IPS DF 4.7 (cell line): Measurements from ENCODE around the gene GPHA2.

Experiments used
- DNase-seq: peaks from one replicate; pipeline ENCODE4 v3.0.0-alpha.2; 2013; ENCODE audit warnings: low spot score; ENCODE audit errors: extremely low read depth

GPHA2 gene

GRCh38 chr11:64910451-64911093 is 25.1 kb downstream of the GPHA2 start:
- DNase-seq: no peak

DNA sequence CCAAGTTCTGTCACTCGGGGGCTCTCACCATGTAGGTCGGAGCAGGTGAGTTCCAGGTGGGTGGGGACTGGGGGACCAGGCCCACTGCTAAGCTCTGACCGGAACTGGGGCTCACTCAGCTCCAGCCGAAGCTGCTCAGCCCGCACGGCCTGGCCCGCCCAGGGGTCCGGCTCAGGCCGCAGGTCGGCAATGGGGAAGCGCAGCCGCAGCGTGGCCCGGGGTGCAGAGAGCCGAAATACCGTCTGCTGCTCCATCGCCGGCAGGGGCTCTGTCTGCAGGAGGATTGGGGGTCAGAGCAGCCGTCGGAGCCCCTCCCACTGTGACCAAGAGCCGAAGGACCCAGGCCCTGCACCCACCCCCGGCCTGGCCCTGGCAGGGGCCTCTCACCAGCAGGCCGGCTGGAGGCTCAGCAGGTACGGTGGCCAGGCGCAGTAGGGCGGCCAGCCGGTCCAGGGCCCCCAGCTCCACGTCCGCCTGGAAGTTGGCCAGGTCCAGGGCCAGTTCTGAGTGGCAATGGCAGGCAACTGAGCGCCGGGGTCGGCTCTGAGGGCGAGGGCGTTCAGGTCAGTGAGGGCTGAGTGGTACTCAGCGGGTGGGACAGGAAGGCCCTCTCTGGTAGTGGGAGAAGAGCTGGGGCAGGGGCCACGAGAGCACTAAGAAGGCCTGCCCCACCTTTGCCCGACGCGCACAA is 25.9 kb downstream of the GPHA2 start:
- no peak for DNase-seq

DNA sequence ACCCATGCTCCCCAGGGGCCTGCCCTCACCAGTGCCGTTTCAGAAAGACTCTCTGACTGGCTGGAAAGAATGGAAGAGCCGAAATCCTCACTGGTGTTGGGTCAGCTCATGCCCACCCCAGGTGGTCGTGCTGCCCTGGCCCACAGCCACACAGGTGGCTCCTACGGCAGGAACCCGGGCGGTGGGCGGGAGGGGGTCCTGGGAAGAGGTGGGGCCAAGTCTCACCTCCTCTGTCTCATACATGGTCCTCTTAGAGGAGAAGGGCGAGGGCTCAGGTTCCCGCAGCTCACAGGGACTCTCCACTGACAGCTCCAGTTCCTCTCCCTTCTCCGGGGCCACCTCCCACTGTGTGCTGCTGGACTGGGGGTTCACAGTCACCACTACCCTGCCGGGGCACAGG is 26.9 kb downstream of the GPHA2 start:
- no peak for DNase-seq

GRCh38 chr11:64906314-64906635 is 29.4 kb downstream of the GPHA2 start:
- DNase-seq: no peak

- DNase-seq: no peak
Measured at GRCh38 chr11:64905516-64906313, 30.0 kb downstream of the GPHA2 start.

GRCh38 chr11:64903291-64903833 is 32.3 kb downstream of the GPHA2 start:
- DNase-seq: no peak

DNA sequence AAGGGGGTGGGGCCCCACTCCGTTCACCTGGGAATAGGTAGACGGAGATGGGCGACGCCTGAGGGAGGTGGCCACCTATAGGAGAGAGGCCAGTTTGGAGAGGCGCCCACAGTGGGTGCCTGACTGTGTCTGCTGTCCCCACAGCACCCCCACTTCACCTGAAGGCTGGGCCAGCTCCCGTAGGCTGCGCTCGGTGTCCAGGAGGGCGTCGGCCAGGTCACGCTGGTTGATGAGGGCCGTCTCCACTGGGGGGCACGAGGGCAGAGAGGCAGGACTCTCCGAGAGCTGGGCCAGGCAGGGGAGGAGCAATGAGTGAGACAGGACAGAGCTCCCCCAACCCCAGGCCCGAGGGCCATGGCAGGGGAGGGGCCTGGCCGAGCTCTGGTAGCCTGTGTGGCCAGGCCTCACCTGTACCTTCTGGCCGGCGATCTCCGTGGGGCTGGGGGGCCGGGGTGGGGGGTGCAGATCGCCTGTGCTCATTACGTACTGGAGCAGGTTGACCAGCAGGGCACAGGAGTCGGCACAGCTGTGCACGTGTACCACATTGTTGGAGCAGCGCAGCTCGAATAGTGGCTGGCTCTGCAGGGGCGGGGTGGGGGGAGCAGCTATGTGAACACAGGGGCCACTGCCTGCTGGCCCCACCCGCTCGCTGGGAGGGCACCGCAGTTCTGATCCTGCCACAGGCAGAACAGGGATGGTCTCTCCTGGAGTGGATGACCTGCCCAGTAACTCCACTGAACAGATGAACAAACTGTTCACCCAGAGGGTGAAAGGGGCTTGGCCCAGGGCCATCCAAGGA is 33.4 kb downstream of the GPHA2 start:
- no peak for DNase-seq

DNA sequence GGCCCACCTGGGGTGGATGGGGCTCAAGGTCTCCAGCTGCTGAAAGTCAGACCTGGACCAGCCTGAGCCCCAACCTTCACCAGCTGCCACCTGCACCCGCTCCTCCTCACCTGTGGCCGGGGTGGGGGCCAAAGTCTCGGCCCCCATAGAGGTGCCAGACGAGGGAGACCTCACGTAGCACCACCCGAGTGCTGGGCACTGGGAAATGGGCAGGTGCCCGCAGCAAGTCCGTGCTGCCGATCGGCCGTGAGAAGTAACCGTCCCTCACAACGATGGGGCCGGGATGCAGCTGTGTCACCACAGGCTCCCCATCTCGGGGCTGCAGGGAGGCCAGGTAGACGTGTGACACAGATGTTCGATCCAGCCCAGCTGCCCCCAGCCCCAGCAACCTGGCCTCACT is 34.9 kb downstream of the GPHA2 start:
- DNase-seq: no peak

DNA sequence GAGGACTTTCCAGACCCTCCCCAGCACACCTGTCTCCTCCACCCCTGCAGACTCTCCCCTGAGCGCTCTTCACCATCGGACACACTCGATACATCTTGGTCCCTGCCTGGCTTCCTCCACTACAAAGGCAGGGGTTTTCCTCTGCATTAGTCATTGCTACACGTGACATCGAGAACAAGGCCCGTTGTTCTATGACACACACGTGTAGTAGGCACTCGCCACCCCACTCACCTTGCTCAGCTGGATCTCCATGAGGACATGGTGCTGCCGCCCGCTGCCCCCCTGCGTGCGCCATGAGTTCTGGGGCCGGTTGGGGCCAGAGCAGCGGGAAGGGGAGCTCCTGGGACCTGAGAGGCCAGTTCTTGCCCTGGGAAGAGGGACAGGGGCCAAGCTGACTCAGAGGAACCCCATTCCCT is 35.4 kb downstream of the GPHA2 start:
- DNase-seq: no peak

DNA sequence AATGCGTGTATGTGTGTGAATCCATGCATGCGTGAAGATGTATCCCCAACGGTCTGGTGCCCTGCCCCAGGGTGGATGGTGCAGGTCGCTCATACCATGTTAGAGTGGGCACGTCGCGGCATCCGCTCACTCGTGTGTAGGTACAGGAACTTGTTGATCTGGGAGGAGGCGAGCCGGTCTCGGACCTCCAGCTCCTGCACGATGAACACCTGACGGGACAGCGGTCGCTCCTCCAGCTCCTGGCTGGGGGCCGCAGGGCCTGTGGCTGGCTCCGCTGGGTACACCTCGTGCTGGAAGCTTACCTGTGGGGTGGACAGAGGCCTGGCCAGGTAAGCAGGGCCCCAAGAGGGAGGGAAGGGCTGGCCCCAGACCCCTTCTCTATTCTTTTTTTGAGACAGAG is 37.2 kb downstream of the GPHA2 start:
- DNase-seq: no peak

GRCh38 chr11:64898076-64898445 is 37.6 kb downstream of the GPHA2 start:
- DNase-seq: no peak

DNA sequence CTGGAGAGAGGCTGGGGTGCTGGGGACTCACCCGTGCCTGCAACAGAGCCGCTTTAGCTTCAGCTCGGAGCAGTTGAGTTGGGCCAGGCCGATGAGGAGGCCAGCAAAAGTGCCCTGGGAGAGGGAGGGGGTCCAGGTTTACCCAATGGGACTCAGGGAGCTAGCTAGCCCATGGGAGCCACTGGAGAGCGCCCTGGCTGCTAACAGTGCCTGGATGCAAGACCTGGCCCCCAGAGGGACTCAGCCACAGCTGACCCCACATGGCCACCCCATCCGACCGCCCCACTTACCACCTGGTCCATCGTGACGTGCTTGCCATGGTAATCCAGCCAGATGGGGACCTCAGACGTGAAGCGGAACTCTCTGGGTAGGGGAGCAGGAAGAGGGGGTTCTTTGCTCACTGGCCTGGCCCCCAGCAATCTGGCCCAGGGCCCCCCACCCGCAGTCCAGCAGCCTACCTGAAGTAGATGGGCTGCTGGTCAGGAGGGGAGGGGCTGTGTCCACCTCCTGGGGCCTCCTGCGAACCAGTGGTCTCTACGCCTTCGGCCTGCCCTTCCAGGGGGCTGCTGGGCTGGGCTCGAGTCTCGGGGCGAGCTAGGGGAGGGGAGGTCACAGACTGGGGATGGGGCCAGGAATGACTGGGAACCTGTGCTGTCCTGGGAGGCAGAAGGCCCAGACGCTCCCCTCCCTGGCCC is 38.2 kb downstream of the GPHA2 start:
- no peak for DNase-seq

DNA sequence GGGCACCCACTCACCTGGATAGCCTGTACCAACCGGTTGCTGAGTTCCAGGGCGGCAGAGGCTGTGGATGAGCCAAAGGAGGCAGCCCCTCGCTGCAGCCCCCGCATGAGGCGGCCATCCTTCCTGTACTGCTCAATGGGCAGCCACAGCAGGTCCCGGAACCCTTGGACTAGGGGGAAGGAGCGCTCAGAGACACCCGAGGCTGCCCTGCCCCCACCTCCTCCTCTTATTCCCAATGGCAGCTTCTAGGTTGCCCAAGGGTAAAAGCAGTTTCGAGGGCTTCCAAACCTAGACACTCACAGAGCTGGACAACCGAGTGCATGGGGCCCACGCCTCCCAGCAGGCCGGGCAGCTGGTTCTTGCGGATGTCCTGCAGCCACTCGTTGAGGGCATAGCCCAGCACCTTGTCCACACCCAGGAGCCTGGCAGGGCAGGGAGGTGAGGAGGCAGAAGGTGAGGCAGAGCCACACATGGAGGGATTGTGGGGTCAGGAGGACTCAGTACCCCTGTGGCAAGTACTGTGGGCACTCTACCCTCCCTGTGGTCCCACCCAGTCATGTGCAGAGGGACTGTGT is 39.2 kb downstream of the GPHA2 start:
- no peak for DNase-seq

- no peak for DNase-seq
Measured at GRCh38 chr11:64894812-64895452, 40.8 kb downstream of the GPHA2 start.

DNA sequence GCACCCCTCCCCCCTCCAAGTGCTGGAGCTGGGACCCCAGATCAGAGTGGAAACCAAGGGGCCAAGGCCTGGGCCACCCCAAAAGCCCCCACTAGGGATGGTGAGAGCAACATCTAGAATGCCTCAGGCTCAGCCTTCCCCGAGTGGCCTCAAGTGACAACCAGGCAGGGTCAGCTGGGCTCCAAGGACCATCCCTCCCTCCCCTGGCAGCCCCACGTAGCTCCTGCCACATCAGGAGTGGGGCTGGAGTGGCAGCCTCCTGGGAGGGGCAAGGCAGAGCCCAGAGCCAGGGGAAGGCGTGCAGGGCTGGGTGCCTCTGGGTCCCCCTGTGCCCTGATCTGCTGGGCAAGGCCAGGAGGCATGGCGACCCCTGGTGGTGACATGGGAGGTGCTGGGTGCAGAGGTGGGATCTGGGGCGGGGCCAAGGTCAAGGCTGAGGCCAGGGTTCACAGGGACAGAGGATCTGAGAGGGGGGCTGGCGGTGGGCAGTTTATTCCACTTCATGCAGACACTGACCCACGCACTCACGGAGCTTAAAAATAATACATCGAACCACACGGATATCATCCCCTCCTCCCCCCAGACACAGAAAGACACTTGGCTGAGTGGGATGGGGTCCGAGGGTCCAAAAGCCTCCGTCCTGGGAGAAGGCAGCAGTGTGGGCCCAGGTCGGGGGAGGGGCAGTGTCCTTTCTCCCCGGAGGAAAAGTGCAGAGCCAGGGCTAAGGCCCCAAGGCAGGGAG is 41.5 kb downstream of the GPHA2 start:
- DNase-seq: no peak

DNA sequence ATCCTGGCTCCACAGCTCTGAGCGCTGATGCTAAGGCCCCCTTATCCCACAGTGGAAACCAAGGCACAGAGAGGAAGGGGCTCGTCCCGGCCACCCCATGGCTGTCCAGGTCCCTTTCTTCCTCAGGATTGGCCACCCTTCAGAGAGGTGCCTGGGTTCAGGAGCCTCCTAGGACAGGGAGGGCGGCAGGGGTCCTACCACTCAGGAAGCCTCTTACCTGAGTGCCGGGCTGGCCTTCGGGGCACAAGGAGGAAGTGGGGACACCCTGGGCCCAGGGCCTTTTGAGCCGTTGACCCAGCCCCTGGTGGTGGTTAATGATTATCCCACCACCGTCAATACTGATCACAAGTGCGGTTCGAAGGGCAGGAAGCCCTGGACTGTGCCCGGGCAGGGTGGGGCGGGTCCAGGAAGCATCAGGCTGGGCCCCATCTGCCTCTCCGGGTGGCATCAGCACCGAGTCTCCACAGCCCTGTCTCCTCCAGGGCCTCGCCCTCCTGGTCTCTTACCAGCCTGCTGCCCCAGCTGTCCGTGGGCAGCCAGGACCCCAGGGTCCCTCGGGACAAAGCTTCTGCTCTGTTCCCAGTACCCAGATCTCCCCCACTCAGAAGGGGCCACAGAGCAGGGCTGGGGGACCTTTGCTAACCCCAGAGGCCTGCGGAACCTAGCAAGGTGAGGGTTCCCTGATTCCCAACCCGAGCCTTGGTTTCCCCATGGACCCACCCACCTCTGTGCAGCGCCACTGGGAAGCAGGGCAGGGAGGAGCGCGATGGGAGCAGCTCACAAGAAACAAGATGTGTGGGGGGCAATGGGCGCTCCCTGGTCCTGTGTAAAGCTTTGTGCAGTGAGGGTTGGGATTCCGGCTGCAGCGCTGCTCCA is 42.3 kb downstream of the GPHA2 start:
- no peak for DNase-seq

DNA sequence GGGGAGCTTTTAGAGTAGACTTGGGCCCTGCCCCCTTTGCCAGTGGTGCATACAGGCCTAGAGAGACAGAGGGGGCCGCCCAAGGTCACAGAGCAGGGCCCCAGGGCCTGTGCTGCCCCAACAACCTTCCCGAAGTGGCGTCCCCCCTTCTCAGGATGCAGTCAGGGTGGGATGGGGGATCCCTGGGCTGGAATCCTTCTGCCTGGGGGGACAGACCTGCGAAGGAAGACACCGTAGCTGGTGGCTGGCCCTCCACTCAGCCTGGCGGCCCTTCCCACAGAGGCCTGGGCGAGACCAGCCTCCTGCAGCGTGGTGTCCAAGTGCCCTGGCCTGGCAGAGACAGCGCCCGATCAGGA is 42.9 kb downstream of the GPHA2 start:
- DNase-seq: no peak

- no peak for DNase-seq
Measured at GRCh38 chr11:64892411-64892831, 43.3 kb downstream of the GPHA2 start.

GRCh38 chr11:64891880-64892279 is 43.8 kb downstream of the GPHA2 start:
- DNase-seq: no peak
